C4-2B (cell line): ENCODE data around the gene PARP12.

Experiments
- ZFX ChIP-seq: fragments of 450-650 bp; IDR thresholded peaks from 2 replicates; pipeline ENCODE4 v1.6.1; 2017
- TF ChIP-seq, protein P1 (sequence below): fragments of 450-650 bp; conservative IDR thresholded peaks from 2 replicates; pipeline ENCODE4 v1.5.1; 2017; ENCODE audit warnings: mild to moderate bottlenecking

DNA sequence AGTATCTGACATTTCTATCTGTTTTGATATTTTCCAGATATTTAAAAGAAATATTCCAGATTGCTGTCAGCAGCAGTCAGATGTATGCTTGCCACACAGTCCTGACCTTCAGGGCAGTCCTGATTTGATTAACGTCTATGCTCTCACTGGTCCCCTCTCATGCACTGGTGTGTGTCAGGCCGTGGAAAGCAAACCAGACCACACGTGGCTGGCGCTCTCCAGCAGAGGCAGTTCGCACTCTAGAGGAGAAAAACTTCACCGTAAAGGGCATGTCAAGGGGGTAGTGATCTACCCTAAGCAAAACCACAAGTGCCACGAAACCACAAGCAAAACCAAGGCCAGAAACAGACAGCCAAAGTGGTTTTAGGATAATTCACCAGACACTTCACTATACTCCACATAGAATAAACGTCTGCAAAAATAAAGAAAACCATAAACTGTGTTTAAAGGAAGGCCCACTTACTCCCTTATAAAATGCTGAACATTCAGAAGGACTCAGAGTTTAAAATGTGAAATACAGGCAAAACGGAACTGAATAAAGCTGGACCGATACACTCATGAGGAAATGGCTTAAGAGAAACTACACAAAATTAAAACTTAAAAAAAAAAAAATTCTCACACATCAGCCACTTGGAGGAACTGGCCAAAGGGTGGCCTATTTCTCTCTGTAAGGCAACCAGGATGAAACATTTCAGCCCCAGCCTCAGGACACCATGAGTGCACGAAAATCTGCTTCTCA is 26.4 kb downstream of the PARP12 start:
- TF ChIP-seq, protein P1, sequence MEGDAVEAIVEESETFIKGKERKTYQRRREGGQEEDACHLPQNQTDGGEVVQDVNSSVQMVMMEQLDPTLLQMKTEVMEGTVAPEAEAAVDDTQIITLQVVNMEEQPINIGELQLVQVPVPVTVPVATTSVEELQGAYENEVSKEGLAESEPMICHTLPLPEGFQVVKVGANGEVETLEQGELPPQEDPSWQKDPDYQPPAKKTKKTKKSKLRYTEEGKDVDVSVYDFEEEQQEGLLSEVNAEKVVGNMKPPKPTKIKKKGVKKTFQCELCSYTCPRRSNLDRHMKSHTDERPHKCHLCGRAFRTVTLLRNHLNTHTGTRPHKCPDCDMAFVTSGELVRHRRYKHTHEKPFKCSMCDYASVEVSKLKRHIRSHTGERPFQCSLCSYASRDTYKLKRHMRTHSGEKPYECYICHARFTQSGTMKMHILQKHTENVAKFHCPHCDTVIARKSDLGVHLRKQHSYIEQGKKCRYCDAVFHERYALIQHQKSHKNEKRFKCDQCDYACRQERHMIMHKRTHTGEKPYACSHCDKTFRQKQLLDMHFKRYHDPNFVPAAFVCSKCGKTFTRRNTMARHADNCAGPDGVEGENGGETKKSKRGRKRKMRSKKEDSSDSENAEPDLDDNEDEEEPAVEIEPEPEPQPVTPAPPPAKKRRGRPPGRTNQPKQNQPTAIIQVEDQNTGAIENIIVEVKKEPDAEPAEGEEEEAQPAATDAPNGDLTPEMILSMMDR, result no peak
- no peak for TF ChIP-seq ZFX
